Endothelial cell (in vitro differentiated cells): ENCODE measurements around the gene PACRG. TPM values are rescaled to one million over a fixed set of nuclear protein-coding genes. Genes with fewer than 3 reads are reported as not detected.

Experiments
- DNase-seq: peaks from one replicate; pipeline ENCODE4 v3.0.0; 2021; ENCODE audit warnings: low spot score
- H3K27ac Mint-ChIP-seq: one replicate; pipeline ENCODE4 v1.8.0; 2021; ENCODE audit warnings: mixed read lengths, inconsistent platforms; ENCODE audit not compliant: unreplicated experiment
- H3K27me3 Mint-ChIP-seq: one replicate; pipeline ENCODE4 v1.8.0; 2021; ENCODE audit warnings: mild to moderate bottlenecking, moderate library complexity, mixed read lengths, inconsistent platforms; ENCODE audit not compliant: unreplicated experiment
- H3K36me3 Mint-ChIP-seq: one replicate; pipeline ENCODE4 v1.8.0; 2021; ENCODE audit warnings: mild to moderate bottlenecking, low read depth, mixed read lengths, inconsistent platforms; ENCODE audit not compliant: unreplicated experiment
- H3K4me1 Mint-ChIP-seq: one replicate; pipeline ENCODE4 v1.8.0; 2021; ENCODE audit warnings: mild to moderate bottlenecking, mixed read lengths, inconsistent platforms; ENCODE audit not compliant: unreplicated experiment
- H3K4me3 Mint-ChIP-seq: one replicate; pipeline ENCODE4 v1.8.0; 2021; ENCODE audit warnings: mild to moderate bottlenecking, mixed read lengths, inconsistent platforms; ENCODE audit not compliant: unreplicated experiment
- H3K9me3 Mint-ChIP-seq: one replicate; pipeline ENCODE4 v1.8.0; 2021; ENCODE audit warnings: mixed read lengths, inconsistent platforms; ENCODE audit not compliant: unreplicated experiment
- CTCF ChIP-seq: fragments of 200-600 bp; sonication (generic); IDR thresholded peaks from one replicate; pipeline ENCODE4 v1.5.0; 2021; ENCODE audit warnings: antibody characterized with exemption; ENCODE audit not compliant: unreplicated experiment
- total RNA-seq: library from RNA; stranded (reverse); fragmentation: NEBNext Ultra II Directional; extraction: Animal tissue kit (Norgen Biotek cat#: 25700); gene quantifications from one replicate; pipeline ENCODE4 v1.2.1, GENCODE V29; 2021; ENCODE audit not compliant: unreplicated experiment

The PACRG gene
- total RNA-seq, 1 donor from 2014 or later: 1.1 TPM

- no peaks in the 10 kb centered on the region for H3K4me1 Mint-ChIP-seq
Observed at GRCh38 chr6:163284151-163284550, 556.4 kb downstream of the PACRG start.

DNA sequence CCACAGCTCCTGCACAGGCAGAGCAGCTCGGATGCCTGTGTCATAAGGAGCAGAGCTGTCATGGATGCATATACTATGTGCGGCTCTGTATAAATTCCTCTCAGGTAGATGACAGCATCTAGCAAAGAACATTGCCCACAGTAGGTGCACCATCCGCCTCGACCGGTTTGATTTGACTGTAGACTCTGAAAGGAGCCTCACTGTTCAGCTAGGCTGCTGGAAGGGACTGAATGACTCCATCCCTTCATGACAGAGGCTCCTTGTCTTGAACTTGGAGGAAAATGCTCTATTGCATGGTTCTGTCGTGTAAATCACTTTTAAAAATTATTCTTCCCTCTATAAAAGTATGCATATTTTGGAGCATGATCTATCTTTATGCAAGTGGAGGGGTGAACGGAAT is 557.9 kb downstream of the PACRG start:
- no peak overlapping the region for H3K4me3 Mint-ChIP-seq
- H3K4me1 Mint-ChIP-seq: no peaks in the 10 kb centered on the region
- peaks cover 4% of the 10 kb centered on the region for H3K27me3 Mint-ChIP-seq
- H3K36me3 Mint-ChIP-seq: no peaks in the 10 kb centered on the region
- H3K27ac Mint-ChIP-seq: no peak overlapping the region
- no peaks in the 10 kb centered on the region for H3K9me3 Mint-ChIP-seq
- no peak for DNase-seq
- TF ChIP-seq CTCF: no peak

More at GRCh38 chr6:163284151-163284550, 556.4 kb downstream of the PACRG start:
- Mint-ChIP-seq H3K36me3 (no peaks in the 10 kb centered on the region), H3K9me3 (no peaks in the 10 kb centered on the region), H3K27me3 (peaks cover 4% of the 10 kb centered on the region), H3K27ac (no peak overlapping the region), H3K4me3 (no peak overlapping the region)
- DNase-seq: no peak
- no peak for TF ChIP-seq CTCF

DNA sequence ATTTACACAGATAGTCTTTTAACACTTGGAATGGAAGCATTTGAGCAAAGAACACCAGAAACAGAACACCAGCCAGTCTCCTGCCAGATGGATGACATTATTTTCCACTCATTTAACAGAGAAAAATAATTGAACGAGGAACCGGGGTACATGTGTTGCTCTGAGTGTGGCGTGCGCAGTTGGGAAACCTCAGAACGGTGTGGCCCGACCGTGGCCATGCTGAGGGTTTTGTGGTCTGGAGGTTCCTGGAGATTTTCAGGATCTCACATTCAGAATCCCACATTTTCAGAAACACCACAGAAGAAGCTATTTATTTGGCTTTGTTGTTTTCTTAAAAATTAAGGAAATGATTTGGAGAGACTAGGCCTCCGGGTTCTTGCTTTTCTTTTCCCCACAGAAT is 559.9 kb downstream of the PACRG start:
- H3K27me3 Mint-ChIP-seq: no peaks in the 10 kb centered on the region
- H3K36me3 Mint-ChIP-seq: no peaks in the 10 kb centered on the region
- no peaks in the 10 kb centered on the region for H3K9me3 Mint-ChIP-seq
- H3K27ac Mint-ChIP-seq: no peak overlapping the region
- TF ChIP-seq CTCF: no peak
- DNase-seq: no peak
- H3K4me3 Mint-ChIP-seq: no peak overlapping the region
- H3K4me1 Mint-ChIP-seq: no peaks in the 10 kb centered on the region

- DNase-seq: no peak
- no peaks in the 10 kb centered on the region for H3K27me3 Mint-ChIP-seq
Observed at GRCh38 chr6:163288066-163288465, 560.3 kb downstream of the PACRG start.

DNA sequence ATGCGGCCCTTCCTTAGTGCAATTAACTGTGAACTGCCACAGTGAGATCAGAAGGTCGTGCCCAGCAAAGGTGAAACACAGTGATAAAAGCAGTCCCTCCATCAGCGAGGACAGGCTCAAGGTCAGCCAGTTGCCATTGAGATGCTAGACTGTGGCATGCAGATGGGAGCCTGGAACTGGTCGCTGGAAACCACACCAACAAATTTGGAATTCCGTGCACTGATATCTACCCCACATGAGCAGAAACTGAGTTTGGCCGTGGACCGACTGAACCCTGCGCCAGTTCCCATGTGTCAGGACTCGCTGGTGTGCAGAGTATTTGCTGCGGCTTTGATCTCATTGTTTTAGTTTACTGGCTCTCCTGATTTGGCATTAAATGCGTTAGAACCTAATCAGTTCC is 561.1 kb downstream of the PACRG start:
- no peak overlapping the region for H3K4me3 Mint-ChIP-seq
- H3K27me3 Mint-ChIP-seq: no peaks in the 10 kb centered on the region
- no peak overlapping the region for H3K27ac Mint-ChIP-seq
- no peaks in the 10 kb centered on the region for H3K36me3 Mint-ChIP-seq
- no peak for DNase-seq
- no peaks in the 10 kb centered on the region for H3K9me3 Mint-ChIP-seq
- H3K4me1 Mint-ChIP-seq: no peaks in the 10 kb centered on the region
- TF ChIP-seq CTCF: no peak

More at GRCh38 chr6:163288066-163288465, 560.3 kb downstream of the PACRG start:
- Mint-ChIP-seq H3K9me3 (no peaks in the 10 kb centered on the region), H3K4me3 (no peak overlapping the region), H3K27ac (no peak overlapping the region), H3K4me1 (no peaks in the 10 kb centered on the region), H3K36me3 (no peaks in the 10 kb centered on the region)
- TF ChIP-seq CTCF: no peak
